Stimulated activated CD8-positive, alpha-beta memory T cell treated with anti-CD3 and anti-CD28 coated beads, Interleukin-7, amount 100 ng/mL, for 4 hours (primary cell): Measurements from ENCODE around the gene LRTM1.

Source experiments
- DNase-seq, 2 donors: peaks; one replicate each; pipeline ENCODE4 v3.0.0-alpha.2; 2020; ENCODE audit warnings: low read depth in 2 of 2

LRTM1 gene

GRCh38 chr3:54940971-54941370 is 13.1 kb upstream of the LRTM1 start:
- no peak for DNase-seq

- no peak for DNase-seq
Observed at GRCh38 chr3:54939557-54940300, 11.9 kb upstream of the LRTM1 start.

GRCh38 chr3:54936561-54936960 is 8.7 kb upstream of the LRTM1 start:
- DNase-seq, result no peak

- DNase-seq, result no peak
Observed at GRCh38 chr3:54935869-54936268, 8.0 kb upstream of the LRTM1 start.

DNA sequence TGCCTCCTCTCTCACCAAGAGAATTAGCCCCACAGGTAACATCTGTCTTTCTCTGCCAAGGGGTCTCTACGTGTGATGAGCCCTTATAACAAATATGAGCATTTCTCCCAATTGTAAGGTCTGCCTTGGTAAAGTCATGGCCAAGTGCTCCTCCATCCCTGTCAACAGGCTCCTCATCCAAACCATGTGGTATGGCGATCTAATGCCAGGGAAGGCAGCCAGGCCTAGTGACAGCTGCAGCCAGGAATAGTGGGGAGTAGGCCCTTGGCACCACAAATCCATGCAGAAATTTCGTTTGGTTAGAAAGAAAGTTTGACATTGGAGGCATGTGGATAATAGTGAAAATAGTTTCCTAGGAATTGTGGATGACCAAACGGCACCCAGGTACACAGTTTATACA is 4.7 kb upstream of the LRTM1 start:
- DNase-seq, result no peak

DNA sequence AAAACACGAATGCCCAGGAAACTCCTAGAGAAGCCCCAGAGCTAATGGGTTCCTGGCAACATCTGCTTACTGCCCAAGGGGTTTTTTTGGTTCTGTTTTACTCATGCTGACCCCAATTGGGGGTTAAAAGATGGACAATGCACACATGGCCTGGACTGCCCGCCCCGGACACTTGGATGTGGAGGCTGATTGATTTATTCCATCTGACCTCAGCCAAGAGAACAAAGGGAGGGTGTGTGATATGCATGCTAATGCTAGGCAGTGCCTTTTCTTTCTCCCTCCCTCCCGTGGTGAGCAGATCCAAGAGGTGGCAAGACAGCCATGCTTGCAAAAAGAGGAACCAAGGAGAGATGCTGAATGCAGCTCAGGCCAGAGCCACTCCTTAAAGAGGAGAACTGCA is 3.3 kb upstream of the LRTM1 start:
- DNase-seq, result no peak

- no peak for DNase-seq
Observed at GRCh38 chr3:54918516-54918915, 9.3 kb downstream of the LRTM1 start.

GRCh38 chr3:54917862-54918261 is 10.0 kb downstream of the LRTM1 start:
- no peak for DNase-seq

GRCh38 chr3:54917174-54917573 is 10.7 kb downstream of the LRTM1 start:
- DNase-seq, result no peak

GRCh38 chr3:54916732-54917131 is 11.1 kb downstream of the LRTM1 start:
- no peak for DNase-seq

- DNase-seq, result no peak
Observed at GRCh38 chr3:54915976-54916375, 11.9 kb downstream of the LRTM1 start.

- no peak for DNase-seq
Observed at GRCh38 chr3:54915181-54915580, 12.7 kb downstream of the LRTM1 start.

DNA sequence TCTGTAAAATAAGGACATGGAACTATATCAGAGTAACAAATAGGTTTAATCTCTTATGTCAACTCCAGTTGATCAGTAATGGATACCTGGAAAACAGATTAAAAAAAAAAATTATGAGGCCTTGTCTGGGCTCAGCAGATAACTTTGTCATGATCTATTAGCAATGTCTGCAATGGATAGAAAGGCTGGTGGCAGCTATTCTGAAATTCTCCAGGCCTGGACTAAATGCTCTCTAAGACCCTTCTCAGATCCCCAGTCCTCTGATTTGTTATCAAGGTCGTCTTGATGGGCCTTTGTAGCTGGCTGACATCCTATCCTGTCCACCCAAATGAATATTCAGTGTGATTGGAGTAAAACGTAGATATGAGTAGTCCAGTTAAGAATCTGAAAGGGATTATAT is 13.7 kb downstream of the LRTM1 start:
- no peak for DNase-seq

DNA sequence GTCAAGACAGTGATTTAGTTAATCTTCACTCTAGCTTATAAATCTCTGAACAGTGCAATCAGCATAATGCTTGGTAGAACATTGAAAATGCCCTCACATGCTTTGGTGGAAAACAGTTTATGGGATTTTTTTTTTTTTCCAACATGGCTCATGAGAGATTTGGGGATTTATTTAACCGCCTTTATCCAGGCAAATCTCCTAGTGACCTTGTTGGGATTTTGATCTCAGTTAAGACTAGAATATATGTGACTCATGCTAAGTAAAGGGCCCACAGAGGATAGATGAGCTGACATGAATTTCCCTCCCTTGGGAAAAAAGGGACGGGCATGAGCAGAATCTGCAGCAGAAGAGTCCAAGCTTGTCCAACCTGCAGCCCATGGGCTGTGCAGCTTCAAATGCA is 18.7 kb downstream of the LRTM1 start:
- no peak for DNase-seq

GRCh38 chr3:54906763-54907162 is 21.1 kb downstream of the LRTM1 start:
- no peak for DNase-seq

- no peak for DNase-seq
Observed at GRCh38 chr3:54905920-54906319, 21.9 kb downstream of the LRTM1 start.

DNA sequence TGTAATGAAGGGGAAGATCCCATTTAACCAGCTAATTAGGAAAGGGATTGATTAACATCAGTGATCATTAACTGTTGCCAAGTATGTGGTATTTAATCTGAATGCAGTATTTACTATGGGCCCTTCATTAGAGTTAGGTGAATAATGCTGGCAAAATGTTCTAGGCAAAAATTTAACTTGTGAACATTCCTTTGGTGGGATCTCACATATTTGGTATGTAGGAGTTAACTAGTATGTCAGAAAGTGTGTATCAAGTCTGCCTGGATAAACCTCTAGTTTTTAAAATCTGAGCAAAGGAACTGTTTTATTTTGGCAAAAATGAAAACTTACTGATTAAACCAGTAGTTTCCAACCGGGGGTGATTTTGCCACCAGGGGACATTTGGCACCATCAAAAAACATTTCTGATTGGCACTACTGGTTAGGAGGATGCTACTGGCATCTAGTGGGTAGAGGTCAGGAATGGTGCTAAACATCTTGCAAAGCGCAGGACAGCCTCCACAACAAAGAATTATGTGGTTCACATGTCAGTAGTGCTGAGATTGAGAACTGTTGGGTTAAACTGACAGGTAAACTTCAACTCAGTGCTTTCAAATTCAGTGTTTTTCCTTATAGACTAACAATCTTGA is 22.5 kb downstream of the LRTM1 start:
- DNase-seq, result no peak

DNA sequence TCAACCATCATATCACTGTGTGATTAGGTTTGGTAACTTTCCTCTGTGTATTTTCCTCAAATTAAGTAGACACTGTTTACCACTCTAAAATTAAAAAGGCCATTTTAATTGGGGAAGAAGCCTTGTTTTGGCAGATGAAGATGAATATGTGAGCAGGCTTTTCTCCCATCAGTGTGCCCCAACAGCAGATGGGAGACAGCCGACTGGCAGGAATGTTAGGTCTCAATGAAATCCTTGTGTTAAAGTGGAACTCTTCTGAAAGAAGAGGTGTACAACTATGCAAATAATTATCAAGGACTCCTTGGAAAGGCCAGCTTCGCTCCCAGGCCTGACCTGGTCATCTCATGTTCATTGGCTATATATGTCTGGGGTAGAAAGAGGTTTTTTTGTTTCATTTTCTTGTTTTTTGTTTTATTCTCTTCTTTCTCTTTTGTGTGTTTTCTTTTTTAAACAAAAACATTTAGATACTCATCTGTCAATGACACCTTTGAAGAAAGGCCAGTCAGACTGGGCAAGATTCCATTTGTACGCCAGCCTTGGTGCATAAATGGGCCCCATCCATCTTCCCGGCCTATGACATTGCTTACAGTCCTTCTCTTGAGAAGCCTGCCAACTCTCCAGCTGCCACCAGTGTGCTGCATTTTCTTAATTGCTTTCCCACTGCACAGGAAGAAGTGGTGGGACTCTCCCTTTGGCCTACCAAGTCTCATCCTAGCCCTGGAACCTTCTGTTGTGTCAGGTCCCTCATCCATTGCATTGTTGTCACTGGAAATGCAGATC is 25.8 kb downstream of the LRTM1 start:
- no peak for DNase-seq

DNA sequence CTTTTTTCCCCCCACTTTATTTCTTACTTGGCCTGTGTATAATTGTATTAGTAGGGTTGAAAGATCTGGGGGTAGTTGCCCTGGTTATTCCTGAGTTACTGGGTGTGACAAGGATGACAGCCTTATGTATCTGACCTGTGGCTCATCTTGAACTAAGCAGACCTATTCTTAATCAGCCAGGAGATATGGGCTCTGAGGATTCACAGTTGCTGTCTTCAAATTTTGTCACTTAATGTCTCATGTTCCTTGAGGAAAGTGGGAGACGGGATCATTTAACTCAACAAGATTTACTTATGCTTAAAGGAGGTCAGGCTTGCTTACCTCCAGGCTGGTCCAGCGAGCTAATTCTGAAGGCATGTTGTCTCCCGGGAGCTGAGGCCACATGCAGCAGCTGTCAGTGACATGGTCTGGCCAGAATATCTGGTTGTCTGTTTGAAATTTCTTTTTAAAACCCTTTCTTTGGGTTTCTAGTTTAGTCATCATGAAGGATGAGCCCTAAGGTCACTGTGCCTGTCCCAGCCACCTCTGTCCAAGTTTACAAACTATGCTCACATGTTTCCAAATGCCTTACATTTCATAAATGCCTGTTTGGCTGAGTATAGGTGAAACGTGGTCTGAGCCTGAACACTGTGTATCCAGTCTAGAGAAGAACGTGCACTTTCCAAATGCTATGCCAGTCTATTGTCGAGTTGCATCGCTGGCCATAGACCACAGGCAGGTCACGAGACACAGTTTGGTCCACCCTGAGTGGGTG is 26.8 kb downstream of the LRTM1 start:
- no peak for DNase-seq

DNA sequence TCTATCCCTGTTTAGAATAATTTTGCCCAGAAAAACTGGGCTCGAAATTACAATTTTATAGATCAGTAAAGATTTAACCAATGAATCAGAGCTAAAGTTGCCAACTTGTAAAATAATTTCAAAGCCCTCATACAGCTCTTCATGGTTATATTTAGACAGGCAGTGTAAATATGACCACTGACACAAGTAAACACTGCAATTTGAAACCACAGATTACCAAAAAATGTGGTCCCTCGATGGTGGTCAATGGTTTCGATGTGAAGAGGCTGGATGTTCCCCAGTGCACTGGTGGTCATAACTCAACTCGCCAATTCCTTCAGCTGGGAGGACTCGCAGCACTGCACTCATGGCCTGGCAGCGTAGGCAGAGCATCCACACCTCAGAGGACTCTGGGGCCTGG is 28.6 kb downstream of the LRTM1 start:
- no peak for DNase-seq

DNA sequence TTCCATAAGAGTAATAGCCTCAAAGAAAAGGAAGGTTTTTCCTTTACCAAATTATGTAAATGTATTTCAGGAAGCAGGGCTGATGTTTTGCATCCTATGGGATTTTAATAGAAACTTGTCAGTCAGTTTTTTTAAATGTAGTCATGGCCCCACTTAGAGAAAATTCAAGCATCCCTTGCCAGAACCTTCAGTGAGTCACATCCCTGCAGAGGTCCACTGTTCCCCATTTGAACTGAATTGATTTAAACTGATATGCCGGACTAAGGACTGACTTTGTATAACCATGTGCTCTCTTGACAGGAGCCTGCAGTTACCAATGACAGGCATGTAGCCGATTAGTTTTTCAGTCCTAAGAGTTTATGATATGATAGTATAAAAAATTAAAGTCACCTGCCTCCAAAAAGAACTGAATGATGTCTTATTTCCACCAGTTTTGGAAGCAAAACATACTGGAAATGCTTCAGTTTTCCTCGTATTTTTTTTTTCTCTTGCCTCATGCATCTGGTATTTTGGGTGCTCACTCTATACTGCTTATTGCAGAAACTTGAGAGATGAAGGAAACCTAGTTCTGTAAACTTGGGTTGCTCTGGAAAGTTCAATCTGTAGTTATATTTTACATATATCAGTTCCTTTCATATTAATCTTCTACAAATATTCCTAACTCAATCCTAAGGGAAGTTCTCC is 30.7 kb downstream of the LRTM1 start:
- no peak for DNase-seq

DNA sequence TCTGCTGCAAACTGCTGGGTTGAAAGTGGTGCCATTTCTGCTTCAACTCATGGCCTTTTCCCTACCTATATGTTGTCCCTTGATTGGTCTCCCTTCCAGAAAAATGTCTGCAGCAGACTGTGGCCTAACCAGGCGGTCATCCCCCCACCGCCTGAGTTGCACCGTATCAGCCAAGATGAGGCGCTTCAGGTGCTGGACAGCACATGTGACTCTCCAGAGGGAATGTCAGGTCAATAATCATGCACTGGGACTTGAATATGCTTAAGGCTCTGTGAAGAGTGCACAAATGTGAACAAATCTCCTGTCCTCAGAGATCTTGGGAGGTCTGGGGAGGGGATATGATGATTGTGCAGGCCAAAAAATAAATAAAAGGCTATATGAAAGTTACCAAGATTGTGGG is 32.2 kb downstream of the LRTM1 start:
- no peak for DNase-seq
